K562 (cell line): ENCODE data around the gene BCL2L15. TPM values are rescaled to one million over a fixed set of nuclear protein-coding genes. Genes with fewer than 3 reads are reported as not detected.

Source experiments
- ARID1B ChIP-seq: fragments of 450-650 bp; IDR thresholded peaks from 2 replicates; pipeline ENCODE4 v1.6.1; 2016; ENCODE audit warnings: antibody characterized with exemption, mild to moderate bottlenecking, inconsistent platforms
- E2F4 ChIP-seq: sonication (generic); formaldehyde crosslinking; IDR thresholded peaks from 2 replicates; pipeline ENCODE4 v1.8.0; 2022; ENCODE audit warnings: mild to moderate bottlenecking, low read depth, missing genetic modification reagents
- ELF2 ChIP-seq: fragments of 250-450 bp; sonication (Bioruptor Pico); IDR thresholded peaks from 2 replicates; pipeline ENCODE4 v1.5.0; 2021; ENCODE audit warnings: mild to moderate bottlenecking
- GTF2E2 ChIP-seq: fragments of 200-800 bp; sonication (Bioruptor generic); IDR thresholded peaks from 2 replicates; pipeline ENCODE4 v1.6.1; 2016; ENCODE audit warnings: missing genetic modification characterization, missing compliant biosample characterization
- HBP1 ChIP-seq: fragments of 450-650 bp; formaldehyde crosslinking; IDR thresholded peaks from 2 replicates; pipeline ENCODE4 v1.4.0; 2022; ENCODE audit warnings: missing genetic modification characterization
- HNRNPUL1 ChIP-seq: fragments of 200-400 bp; formaldehyde crosslinking; IDR thresholded peaks from 2 replicates; pipeline ENCODE4 v1.6.1; 2017; ENCODE audit warnings: low read length
- POLR2AphosphoS5 ChIP-seq: IDR thresholded peaks from 2 replicates; pipeline ENCODE4 v1.6.1; 2011; ENCODE audit warnings: mild to moderate bottlenecking, low read depth, low read length, moderate library complexity; ENCODE audit not compliant: control insufficient read depth, insufficient read depth
- RREB1 ChIP-seq: fragments of 250-450 bp; sonication (Bioruptor Pico); IDR thresholded peaks from 2 replicates; pipeline ENCODE4 v1.4.0; 2020
- SMARCE1 ChIP-seq: fragments of 450-650 bp; IDR thresholded peaks from 2 replicates; pipeline ENCODE4 v1.7.1; 2016; ENCODE audit warnings: mild to moderate bottlenecking
- SRSF3 ChIP-seq: fragments of 200-400 bp; formaldehyde crosslinking; IDR thresholded peaks from 2 replicates; pipeline ENCODE4 v1.6.1; 2016; ENCODE audit warnings: mild to moderate bottlenecking, low read length, moderate library complexity; ENCODE audit not compliant: insufficient read depth
- USF2 ChIP-seq: sonication (generic); formaldehyde crosslinking; IDR thresholded peaks from 2 replicates; pipeline ENCODE4 v1.5.0; 2020; ENCODE audit warnings: missing genetic modification reagents
- ZBTB43 ChIP-seq: sonication (generic); formaldehyde crosslinking; IDR thresholded peaks from 2 replicates; pipeline ENCODE4 v1.8.0; 2023; ENCODE audit warnings: mild to moderate bottlenecking, missing genetic modification reagents
- ZNF518B ChIP-seq: fragments of 250-450 bp; sonication (Bioruptor Pico); IDR thresholded peaks from 2 replicates; pipeline ENCODE4 v1.5.0; 2021; ENCODE audit warnings: mild to moderate bottlenecking, moderate library complexity
- polyA plus RNA-seq, 8 experiments: library from polyadenylated mRNA; depleted of rRNA in 4 of 8; stranded (reverse) in 5 of 8; unstranded in 3 of 8; fragments of >200 nt; fragmentation: Nextera tagmentation in 2 of 8; fragmentation: Illumina TruSeq in 1 of 8; extraction: Ambion mirVana in 2 of 8; extraction: Trizol in 1 of 8; gene quantifications; 2 replicates each; pipeline versions ENCODE4 v1.2.1 to v1.2.3, GENCODE V29; 2011 to 2014; ENCODE audit warnings: inconsistent platforms in 1 of 8, missing spikeins in 1 of 8
- total RNA-seq, 7 experiments: library from RNA; depleted of rRNA in 6 of 7; stranded (reverse); fragments of >200 nt in 6 of 7; fragmentation: Illumina TruSeq in 2 of 7; extraction: Trizol in 2 of 7; gene quantifications; 2 replicates each; pipeline versions ENCODE4 v1.2.1 to v1.2.3, GENCODE V29; 2011 to 2021; ENCODE audit warnings: low replicate concordance in 1 of 7

BCL2L15 gene
- total and polyA plus RNA-seq, 9 of the 15 experiments (the other 6 are each of a cell fraction or from before 2014, with no cell fraction given): 0.06 to 0.42 (median 0.28) TPM; not detected in 1

GRCh38 chr1:113871597-113872113 lies 15.7 kb downstream of the BCL2L15 start, which contains the start of gene PTPN22 (continued):
- 0 out of 2 replicates have a peak, but pooled peaks have one; percentile 24 for TF ChIP-seq RREB1 (CRISPR knock-in tag)
- no peak for TF ChIP-seq POLR2AphosphoS5
- peak; percentile 45; the same call in 1 of the 2 replicates for TF ChIP-seq GTF2E2 (tag)
- TF ChIP-seq SRSF3: no peak
- TF ChIP-seq HNRNPUL1: no peak
- TF ChIP-seq ARID1B: 0 out of 2 replicates have a peak, but pooled peaks have one; percentile 11
- TF ChIP-seq USF2: no peak
- TF ChIP-seq HBP1 (CRISPR knock-in tag): no peak
- 0 out of 2 replicates have a peak, but pooled peaks have one; percentile 53 for TF ChIP-seq ZBTB43 (CRISPR knock-in tag)
- no peak for TF ChIP-seq E2F4 (CRISPR knock-in tag)
- no peak for TF ChIP-seq SMARCE1
- peak; percentile 36; the same call in 1 of the 2 replicates for TF ChIP-seq ZNF518B
- TF ChIP-seq ELF2 (CRISPR knock-in tag): no peak
